ENCODE data around the gene POC5. TPM values are rescaled to one million over a fixed set of nuclear protein-coding genes. Genes with fewer than 3 reads are reported as not detected.

The POC5 gene
- total RNA-seq, 1 donor from 2014 or later, result 9.0 TPM

- Histone ChIP-seq H3K79me2 (ENCODE audit: insufficient read depth, low read length) (no peaks in the 10 kb centered on the region), H3K9me3 (ENCODE audit: insufficient read depth, low read depth, low read length) (no peaks in the 10 kb centered on the region), H3K4me1 (ENCODE audit: insufficient read depth, low read length) (peaks cover 6% of the 10 kb centered on the region), H2AFZ (ENCODE audit: low read depth, low read length) (no peak overlapping the region), H3K4me2 (ENCODE audit: low read length) (no peak overlapping the region), H3K27me3 (ENCODE audit: insufficient read depth, low read length) (no peaks in the 10 kb centered on the region), H3K36me3 (ENCODE audit: insufficient read depth, low read length) (no peaks in the 10 kb centered on the region), H4K20me1 (ENCODE audit: insufficient read depth, low read length) (no peaks in the 10 kb centered on the region), H3K9ac (ENCODE audit: low read length) (no peak overlapping the region), H3K4me3 (ENCODE audit: insufficient read depth, low read depth, low read length) (no peak overlapping the region), H3K27ac (ENCODE audit: low read depth, low read length) (no peak overlapping the region)
- H3K4me1 Mint-ChIP-seq (ENCODE audit: low read depth, unreplicated experiment), result peaks cover 14% of the 10 kb centered on the region
- no peak overlapping the region for H3K4me3 Mint-ChIP-seq (ENCODE audit: unreplicated experiment)
- TF ChIP-seq, protein P1, sequence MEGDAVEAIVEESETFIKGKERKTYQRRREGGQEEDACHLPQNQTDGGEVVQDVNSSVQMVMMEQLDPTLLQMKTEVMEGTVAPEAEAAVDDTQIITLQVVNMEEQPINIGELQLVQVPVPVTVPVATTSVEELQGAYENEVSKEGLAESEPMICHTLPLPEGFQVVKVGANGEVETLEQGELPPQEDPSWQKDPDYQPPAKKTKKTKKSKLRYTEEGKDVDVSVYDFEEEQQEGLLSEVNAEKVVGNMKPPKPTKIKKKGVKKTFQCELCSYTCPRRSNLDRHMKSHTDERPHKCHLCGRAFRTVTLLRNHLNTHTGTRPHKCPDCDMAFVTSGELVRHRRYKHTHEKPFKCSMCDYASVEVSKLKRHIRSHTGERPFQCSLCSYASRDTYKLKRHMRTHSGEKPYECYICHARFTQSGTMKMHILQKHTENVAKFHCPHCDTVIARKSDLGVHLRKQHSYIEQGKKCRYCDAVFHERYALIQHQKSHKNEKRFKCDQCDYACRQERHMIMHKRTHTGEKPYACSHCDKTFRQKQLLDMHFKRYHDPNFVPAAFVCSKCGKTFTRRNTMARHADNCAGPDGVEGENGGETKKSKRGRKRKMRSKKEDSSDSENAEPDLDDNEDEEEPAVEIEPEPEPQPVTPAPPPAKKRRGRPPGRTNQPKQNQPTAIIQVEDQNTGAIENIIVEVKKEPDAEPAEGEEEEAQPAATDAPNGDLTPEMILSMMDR (IDR thresholded peaks at IDR 0.05; ENCODE audit: insufficient read depth, low read depth, low read length), result no peak
- TF ChIP-seq EZH2 (IDR thresholded peaks at IDR 0.05; ENCODE audit: insufficient read depth, low read length), result no peak
- no peak overlapping the region for H3K27ac Mint-ChIP-seq (ENCODE audit: unreplicated experiment)
- no peak for DNase-seq (ENCODE audit: low read depth)
- FAIRE-seq, result no peak
- no peaks in the 10 kb centered on the region for H3K9me3 Mint-ChIP-seq (ENCODE audit: unreplicated experiment)
- H3K36me3 Mint-ChIP-seq (ENCODE audit: low read depth, unreplicated experiment), result no peaks in the 10 kb centered on the region
- H3K27me3 Mint-ChIP-seq (ENCODE audit: low read depth, unreplicated experiment), result peaks cover 3% of the 10 kb centered on the region
Observed at GRCh38 chr5:75664979-75665378, 52.3 kb downstream of the POC5 start.

- Mint-ChIP-seq H3K36me3 (ENCODE audit: low read depth, unreplicated experiment) (no peaks in the 10 kb centered on the region), H3K4me1 (ENCODE audit: low read depth, unreplicated experiment) (peaks cover 4% of the 10 kb centered on the region), H3K27ac (ENCODE audit: unreplicated experiment) (no peak overlapping the region), H3K27me3 (ENCODE audit: low read depth, unreplicated experiment) (peaks cover 3% of the 10 kb centered on the region), H3K9me3 (ENCODE audit: unreplicated experiment) (no peaks in the 10 kb centered on the region), H3K4me3 (ENCODE audit: unreplicated experiment) (no peak overlapping the region)
- Histone ChIP-seq H3K4me3 (ENCODE audit: insufficient read depth, low read depth, low read length) (no peak overlapping the region), H3K27me3 (ENCODE audit: insufficient read depth, low read length) (no peaks in the 10 kb centered on the region), H3K4me2 (ENCODE audit: low read length) (no peak overlapping the region), H3K36me3 (ENCODE audit: insufficient read depth, low read length) (no peaks in the 10 kb centered on the region), H3K27ac (ENCODE audit: low read depth, low read length) (no peak overlapping the region), H3K79me2 (ENCODE audit: insufficient read depth, low read length) (no peaks in the 10 kb centered on the region), H3K4me1 (ENCODE audit: insufficient read depth, low read length) (no peaks in the 10 kb centered on the region), H4K20me1 (ENCODE audit: insufficient read depth, low read length) (no peaks in the 10 kb centered on the region), H3K9ac (ENCODE audit: low read length) (no peak overlapping the region), H2AFZ (ENCODE audit: low read depth, low read length) (no peak overlapping the region), H3K9me3 (ENCODE audit: insufficient read depth, low read depth, low read length) (no peaks in the 10 kb centered on the region)
- TF ChIP-seq, protein P1 (IDR thresholded peaks at IDR 0.05; ENCODE audit: insufficient read depth, low read depth, low read length), result no peak
- TF ChIP-seq EZH2 (IDR thresholded peaks at IDR 0.05; ENCODE audit: insufficient read depth, low read length), result no peak
- DNase-seq (ENCODE audit: low read depth) (no peak), FAIRE-seq (no peak)
Observed at GRCh38 chr5:75663579-75664284, 53.5 kb downstream of the POC5 start.

DNA sequence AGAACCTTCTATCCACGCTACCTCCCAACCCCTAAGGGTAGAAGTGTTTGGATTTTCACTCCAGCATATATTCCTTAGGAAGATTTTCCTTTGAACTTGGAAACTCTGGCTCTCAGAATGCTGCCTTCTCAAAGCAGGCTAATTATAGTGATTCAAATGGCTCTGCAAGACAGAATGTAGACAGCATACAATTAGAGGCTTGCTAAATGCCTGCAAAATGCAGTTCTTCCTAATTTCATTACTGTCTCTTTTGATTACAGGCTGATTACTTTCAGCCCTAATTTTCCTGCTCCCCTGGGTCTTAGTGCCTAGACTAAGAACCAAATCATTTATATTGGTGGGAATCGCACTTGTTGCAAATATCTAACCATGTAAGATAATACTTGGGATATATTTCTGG, 55.2 kb downstream of the POC5 start:
- H3K4me1 Mint-ChIP-seq (ENCODE audit: low read depth, unreplicated experiment), result no peaks in the 10 kb centered on the region

More for the DNA sequence above, 55.2 kb downstream of the POC5 start:
- Mint-ChIP-seq H3K4me3 (ENCODE audit: unreplicated experiment) (no peak overlapping the region), H3K27me3 (ENCODE audit: low read depth, unreplicated experiment) (peaks cover 3% of the 10 kb centered on the region), H3K27ac (ENCODE audit: unreplicated experiment) (no peak overlapping the region), H3K36me3 (ENCODE audit: low read depth, unreplicated experiment) (no peaks in the 10 kb centered on the region), H3K9me3 (ENCODE audit: unreplicated experiment) (no peaks in the 10 kb centered on the region)
- Histone ChIP-seq H3K79me2 (ENCODE audit: insufficient read depth, low read length) (no peaks in the 10 kb centered on the region), H3K36me3 (ENCODE audit: insufficient read depth, low read length) (no peaks in the 10 kb centered on the region), H3K9me3 (ENCODE audit: insufficient read depth, low read depth, low read length) (no peaks in the 10 kb centered on the region), H3K9ac (ENCODE audit: low read length) (no peak overlapping the region), H4K20me1 (ENCODE audit: insufficient read depth, low read length) (no peaks in the 10 kb centered on the region), H2AFZ (ENCODE audit: low read depth, low read length) (no peak overlapping the region), H3K27me3 (ENCODE audit: insufficient read depth, low read length) (no peaks in the 10 kb centered on the region), H3K4me2 (ENCODE audit: low read length) (no peak overlapping the region), H3K27ac (ENCODE audit: low read depth, low read length) (no peak overlapping the region), H3K4me1 (ENCODE audit: insufficient read depth, low read length) (no peaks in the 10 kb centered on the region), H3K4me3 (ENCODE audit: insufficient read depth, low read depth, low read length) (no peak overlapping the region)
- no peak for FAIRE-seq
- no peak for DNase-seq (ENCODE audit: low read depth)
- TF ChIP-seq, protein P1 (IDR thresholded peaks at IDR 0.05; ENCODE audit: insufficient read depth, low read depth, low read length), result no peak
- no peak for TF ChIP-seq EZH2 (IDR thresholded peaks at IDR 0.05; ENCODE audit: insufficient read depth, low read length)

Data from astrocyte (in vitro differentiated cells and primary cell).